ENCODE measurements around the gene DNMT3A.

DNMT3A gene

GRCh38 chr2:25201794-25202193 is 139.9 kb downstream of the DNMT3A start:
- no peak for DNase-seq (ENCODE audit: low read depth)

- DNase-seq (ENCODE audit: low read depth): no peak
These were observed 140.5 kb downstream of the DNMT3A start for GRCh38 chr2:25201265-25201664.

- no peak for DNase-seq (ENCODE audit: low read depth)
These were observed 143.1 kb downstream of the DNMT3A start for GRCh38 chr2:25198576-25198975.

GRCh38 chr2:25198209-25198525 is 143.6 kb downstream of the DNMT3A start:
- DNase-seq (ENCODE audit: low read depth): no peak

GRCh38 chr2:25197336-25198208 is 144.2 kb downstream of the DNMT3A start:
- no peak for DNase-seq (ENCODE audit: low read depth)

- DNase-seq (ENCODE audit: low read depth): no peak
These were observed 147.1 kb downstream of the DNMT3A start for GRCh38 chr2:25194576-25195122.

GRCh38 chr2:25190536-25190935 is 151.2 kb downstream of the DNMT3A start:
- no peak for DNase-seq (ENCODE audit: low read depth)

GRCh38 chr2:25188405-25188804 is 153.3 kb downstream of the DNMT3A start:
- no peak for DNase-seq (ENCODE audit: low read depth)

- no peak for DNase-seq (ENCODE audit: low read depth)
These were observed 153.9 kb downstream of the DNMT3A start for GRCh38 chr2:25187729-25188350.

GRCh38 chr2:25184254-25184653 is 157.5 kb downstream of the DNMT3A start:
- no peak for DNase-seq (ENCODE audit: low read depth)

- no peak for DNase-seq (ENCODE audit: low read depth)
These were observed 162.7 kb downstream of the DNMT3A start for GRCh38 chr2:25178976-25179375.
